ENCODE results near the gene COX19.

COX19 gene

GRCh38 chr7:999941-1000935 is 24.9 kb upstream of the COX19 start:
- Histone ChIP-seq H3K9me3 (ENCODE audit: control insufficient read depth, insufficient read depth, low read length) (no peaks in the 10 kb centered on the region), H3K36me3 (ENCODE audit: control insufficient read depth, insufficient read depth, low read length) (no peaks in the 10 kb centered on the region; the same call in 1 of the 2 replicates), H3K4me1 (ENCODE audit: control insufficient read depth, insufficient read depth, low read length) (no peaks in the 10 kb centered on the region), H3K4me3 (ENCODE audit: low read length) (no peak overlapping the region), H3K27ac (ENCODE audit: low read length) (no peak overlapping the region), H3K27me3 (ENCODE audit: control insufficient read depth, insufficient read depth, low read length) (no peaks in the 10 kb centered on the region)
- no CpG with 5 or more reads among the region's 52 CpGs for WGBS (ENCODE audit: insufficient coverage, insufficient read length)
- no peak for DNase-seq (ENCODE audit: low read depth, low spot score)

GRCh38 chr7:999149-999879 is 24.0 kb upstream of the COX19 start:
- H3K36me3 ChIP-seq (ENCODE audit: control insufficient read depth, insufficient read depth, low read length), result no peaks in the 10 kb centered on the region; the same call in 1 of the 2 replicates
- no peaks in the 10 kb centered on the region for H3K9me3 ChIP-seq (ENCODE audit: control insufficient read depth, insufficient read depth, low read length)
- no peak for DNase-seq (ENCODE audit: low read depth, low spot score)
- H3K27ac ChIP-seq (ENCODE audit: low read length), result no peak overlapping the region
- no peak overlapping the region for H3K4me3 ChIP-seq (ENCODE audit: low read length)
- H3K4me1 ChIP-seq (ENCODE audit: control insufficient read depth, insufficient read depth, low read length), result no peaks in the 10 kb centered on the region
- H3K27me3 ChIP-seq (ENCODE audit: control insufficient read depth, insufficient read depth, low read length), result no peaks in the 10 kb centered on the region
- no CpG with 5 or more reads among the region's 28 CpGs for WGBS (ENCODE audit: insufficient coverage, insufficient read length)

- Histone ChIP-seq H3K4me3 (ENCODE audit: low read length) (no peak overlapping the region), H3K36me3 (ENCODE audit: control insufficient read depth, insufficient read depth, low read length) (no peaks in the 10 kb centered on the region; the same call in 1 of the 2 replicates), H3K9me3 (ENCODE audit: control insufficient read depth, insufficient read depth, low read length) (no peaks in the 10 kb centered on the region), H3K4me1 (ENCODE audit: control insufficient read depth, insufficient read depth, low read length) (no peaks in the 10 kb centered on the region), H3K27me3 (ENCODE audit: control insufficient read depth, insufficient read depth, low read length) (no peaks in the 10 kb centered on the region), H3K27ac (ENCODE audit: low read length) (no peak overlapping the region)
- DNase-seq (ENCODE audit: low read depth, low spot score), result no peak
- WGBS (ENCODE audit: insufficient coverage, insufficient read length), result no CpG with 5 or more reads among the region's 45 CpGs
Measured at GRCh38 chr7:997404-998395, 22.4 kb upstream of the COX19 start.

- Histone ChIP-seq H3K27me3 (ENCODE audit: control insufficient read depth, insufficient read depth, low read length) (no peaks in the 10 kb centered on the region), H3K4me1 (ENCODE audit: control insufficient read depth, insufficient read depth, low read length) (no peaks in the 10 kb centered on the region), H3K36me3 (ENCODE audit: control insufficient read depth, insufficient read depth, low read length) (no peaks in the 10 kb centered on the region; the same call in 1 of the 2 replicates), H3K4me3 (ENCODE audit: low read length) (no peak overlapping the region), H3K9me3 (ENCODE audit: control insufficient read depth, insufficient read depth, low read length) (no peaks in the 10 kb centered on the region), H3K27ac (ENCODE audit: low read length) (no peak overlapping the region)
- no peak for DNase-seq (ENCODE audit: low read depth, low spot score)
- no CpG with 5 or more reads among the region's 38 CpGs for WGBS (ENCODE audit: insufficient coverage, insufficient read length)
Measured at GRCh38 chr7:996079-996872, 20.9 kb upstream of the COX19 start.

- WGBS (ENCODE audit: insufficient coverage, insufficient read length), result no CpG with 5 or more reads among the region's 14 CpGs
- DNase-seq (ENCODE audit: low read depth, low spot score), result no peak
- no peak overlapping the region for H3K27ac ChIP-seq (ENCODE audit: low read length)
Measured at GRCh38 chr7:995571-995970, 20.2 kb upstream of the COX19 start.

GRCh38 chr7:994592-995308 is 19.4 kb upstream of the COX19 start:
- Histone ChIP-seq H3K9me3 (ENCODE audit: control insufficient read depth, insufficient read depth, low read length) (no peaks in the 10 kb centered on the region), H3K4me1 (ENCODE audit: control insufficient read depth, insufficient read depth, low read length) (no peaks in the 10 kb centered on the region), H3K4me3 (ENCODE audit: low read length) (no peak overlapping the region), H3K27ac (ENCODE audit: low read length) (no peak overlapping the region), H3K27me3 (ENCODE audit: control insufficient read depth, insufficient read depth, low read length) (no peaks in the 10 kb centered on the region), H3K36me3 (ENCODE audit: control insufficient read depth, insufficient read depth, low read length) (no peaks in the 10 kb centered on the region; the same call in 1 of the 2 replicates)
- DNase-seq (ENCODE audit: low read depth, low spot score), result no peak
- WGBS (ENCODE audit: insufficient coverage, insufficient read length), result no CpG with 5 or more reads among the region's 28 CpGs

More at GRCh38 chr7:995571-995970, 20.2 kb upstream of the COX19 start:
- H3K4me3 ChIP-seq (ENCODE audit: low read length), result no peak overlapping the region
- H3K9me3 ChIP-seq (ENCODE audit: control insufficient read depth, insufficient read depth, low read length), result no peaks in the 10 kb centered on the region
- no peaks in the 10 kb centered on the region; the same call in 1 of the 2 replicates for H3K36me3 ChIP-seq (ENCODE audit: control insufficient read depth, insufficient read depth, low read length)
- no peaks in the 10 kb centered on the region for H3K4me1 ChIP-seq (ENCODE audit: control insufficient read depth, insufficient read depth, low read length)
- no peaks in the 10 kb centered on the region for H3K27me3 ChIP-seq (ENCODE audit: control insufficient read depth, insufficient read depth, low read length)

- no CpG with 5 or more reads among the region's 34 CpGs for WGBS (ENCODE audit: insufficient coverage, insufficient read length)
- H3K36me3 ChIP-seq (ENCODE audit: control insufficient read depth, insufficient read depth, low read length), result no peaks in the 10 kb centered on the region; the same call in 1 of the 2 replicates
- no peak overlapping the region for H3K27ac ChIP-seq (ENCODE audit: low read length)
- no peaks in the 10 kb centered on the region; the same call in 1 of the 2 replicates for H3K4me1 ChIP-seq (ENCODE audit: control insufficient read depth, insufficient read depth, low read length)
- H3K27me3 ChIP-seq (ENCODE audit: control insufficient read depth, insufficient read depth, low read length), result no peaks in the 10 kb centered on the region
- no peak overlapping the region for H3K4me3 ChIP-seq (ENCODE audit: low read length)
- no peaks in the 10 kb centered on the region for H3K9me3 ChIP-seq (ENCODE audit: control insufficient read depth, insufficient read depth, low read length)
- peak; percentile 90 for DNase-seq (ENCODE audit: low read depth, low spot score)
Measured at GRCh38 chr7:992709-993607, 17.6 kb upstream of the COX19 start.

- Histone ChIP-seq H3K4me3 (ENCODE audit: low read length) (no peak overlapping the region), H3K27ac (ENCODE audit: low read length) (no peak overlapping the region), H3K4me1 (ENCODE audit: control insufficient read depth, insufficient read depth, low read length) (no peaks in the 10 kb centered on the region; the same call in 1 of the 2 replicates), H3K9me3 (ENCODE audit: control insufficient read depth, insufficient read depth, low read length) (no peaks in the 10 kb centered on the region), H3K36me3 (ENCODE audit: control insufficient read depth, insufficient read depth, low read length) (no peaks in the 10 kb centered on the region; the same call in 1 of the 2 replicates), H3K27me3 (ENCODE audit: control insufficient read depth, insufficient read depth, low read length) (no peaks in the 10 kb centered on the region)
- no CpG with 5 or more reads among the region's 34 CpGs for WGBS (ENCODE audit: insufficient coverage, insufficient read length)
- no peak for DNase-seq (ENCODE audit: low read depth, low spot score)
Measured at GRCh38 chr7:991729-992656, 16.6 kb upstream of the COX19 start.
